T-helper 22 cell (primary cell): ENCODE measurements around the gene LDB2.
"Not testable (repeated sequence)": the region's sequence is repeated elsewhere in the genome, so short reads cannot be mapped to it uniquely, and the experiment has no call there.

Experiments used
- DNase-seq: peaks from one replicate; pipeline ENCODE4 v3.0.0-alpha.2; 2020; ENCODE audit warnings: low read depth

Gene LDB2

GRCh38 chr4:16596267-16596666, 302.2 kb downstream of the LDB2 start:
- DNase-seq = no peak

DNA sequence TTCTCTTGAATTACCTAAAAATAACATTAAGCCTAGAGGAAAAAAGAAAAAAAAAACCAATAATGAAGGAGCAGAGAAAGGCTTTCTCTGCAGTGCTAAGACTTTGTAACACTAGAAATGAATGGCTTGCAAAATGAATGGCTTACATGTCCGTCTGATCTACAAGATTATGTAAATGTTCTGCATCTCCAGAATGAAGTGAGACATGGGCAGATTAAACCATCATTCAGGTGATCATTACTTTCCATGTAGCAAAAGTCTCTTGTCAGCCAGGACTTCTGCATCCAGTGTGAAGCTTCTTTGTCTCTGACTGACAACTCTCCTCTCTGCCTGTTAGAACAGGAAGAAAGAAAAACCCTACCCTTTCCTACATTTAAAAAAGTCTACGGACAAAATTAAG, 304.3 kb downstream of the LDB2 start:
- no peak for DNase-seq

DNA sequence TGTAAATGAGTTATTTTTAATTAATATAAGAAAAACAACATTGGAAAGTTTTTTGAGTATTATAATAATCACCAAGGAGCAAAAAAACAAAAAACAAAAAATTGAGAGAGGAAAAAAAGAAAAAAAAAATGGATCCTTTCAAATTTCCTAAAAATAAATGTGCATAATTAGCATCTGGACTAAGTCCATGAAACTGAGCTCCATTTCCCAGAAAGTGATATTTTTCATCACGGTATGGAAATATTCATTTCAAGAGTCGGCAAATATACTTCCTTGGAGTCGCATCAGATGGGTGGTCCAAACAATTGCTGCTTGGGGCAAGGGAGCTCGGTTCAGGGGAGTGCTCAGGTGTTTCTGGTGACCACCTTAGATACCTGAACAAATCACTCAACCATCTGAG, 305.1 kb downstream of the LDB2 start:
- no peak for DNase-seq

- no peak for DNase-seq
Observed at GRCh38 chr4:16591272-16591826, 307.1 kb downstream of the LDB2 start.

- no peak for DNase-seq
Observed at GRCh38 chr4:16590797-16591196, 307.6 kb downstream of the LDB2 start.

- no peak for DNase-seq
Observed at GRCh38 chr4:16588651-16589050, 309.8 kb downstream of the LDB2 start.

DNA sequence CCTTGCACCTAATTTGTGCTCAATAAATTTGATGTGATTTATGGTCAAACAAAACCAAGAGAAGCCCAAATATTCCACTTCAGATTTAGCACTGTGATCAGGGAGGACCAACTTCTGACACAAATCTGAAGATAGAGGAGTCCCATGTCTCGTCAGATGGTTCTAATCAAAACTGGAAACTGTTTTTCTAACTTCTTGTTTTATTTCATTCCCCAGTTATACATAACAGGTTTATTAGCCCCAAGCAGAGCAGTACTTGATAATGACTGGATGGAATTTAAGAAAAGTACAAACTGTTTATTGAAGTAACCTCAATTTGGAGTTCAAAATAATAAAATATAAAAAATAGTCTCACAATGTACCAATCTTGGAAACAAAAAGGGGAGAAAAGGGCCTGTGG, 310.3 kb downstream of the LDB2 start:
- no peak for DNase-seq

DNA sequence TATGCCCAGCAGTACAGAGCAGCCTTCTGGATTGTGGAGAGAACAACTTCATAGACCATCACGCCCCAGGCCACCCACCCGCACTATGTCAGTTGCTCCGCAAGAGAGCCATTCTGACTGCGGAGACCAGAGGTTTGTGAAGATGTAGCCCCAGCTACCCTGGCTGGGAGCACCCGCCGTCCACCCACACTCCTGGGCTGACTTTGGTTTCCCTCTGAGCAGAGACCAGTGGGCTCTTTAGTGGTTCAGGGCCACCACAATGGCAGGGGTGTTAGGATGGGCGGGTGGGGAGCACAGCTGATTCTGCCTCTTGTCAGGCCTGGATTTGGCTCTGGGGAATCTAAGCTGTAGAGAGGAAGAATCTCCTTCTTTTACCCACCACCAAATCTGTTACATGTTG, 313.4 kb downstream of the LDB2 start:
- no peak for DNase-seq

DNA sequence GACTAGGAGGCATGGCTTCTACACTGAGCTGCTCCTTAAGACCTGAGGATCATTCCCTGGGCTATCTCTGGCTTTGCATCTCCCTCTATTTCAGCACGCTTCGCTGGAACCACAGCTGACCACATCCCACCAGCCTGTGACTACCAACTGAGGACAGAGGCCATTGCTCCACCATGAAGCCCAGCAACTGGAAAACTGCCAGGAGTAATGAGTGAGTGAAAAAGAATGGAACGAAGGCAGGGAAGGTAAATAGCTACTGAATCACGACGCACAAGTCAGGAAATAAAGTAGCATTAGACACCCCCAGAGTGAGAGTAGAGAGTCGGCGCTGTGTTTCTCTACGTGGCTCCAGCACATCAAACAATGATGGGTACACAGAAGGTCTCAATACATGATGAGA, 314.7 kb downstream of the LDB2 start:
- DNase-seq = no peak

DNA sequence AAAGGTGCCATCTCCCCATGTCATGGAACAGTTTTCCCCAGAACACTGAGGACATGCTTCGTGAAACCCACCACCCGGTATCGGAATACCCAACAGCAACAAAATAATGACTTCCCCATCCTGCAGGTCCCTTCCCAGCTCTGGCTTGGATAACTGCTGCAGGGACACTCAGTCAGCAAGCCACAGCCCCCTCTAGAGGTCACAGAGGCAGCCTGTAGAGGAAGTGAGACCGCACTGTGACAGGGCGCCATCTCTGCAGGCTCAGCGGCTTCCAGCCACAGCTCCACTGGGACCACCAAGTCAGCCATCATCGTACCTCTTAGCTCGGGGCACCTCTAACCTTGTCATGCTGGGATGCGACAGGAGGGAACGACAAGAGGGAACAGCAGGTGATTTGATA, 315.9 kb downstream of the LDB2 start:
- no peak for DNase-seq

DNA sequence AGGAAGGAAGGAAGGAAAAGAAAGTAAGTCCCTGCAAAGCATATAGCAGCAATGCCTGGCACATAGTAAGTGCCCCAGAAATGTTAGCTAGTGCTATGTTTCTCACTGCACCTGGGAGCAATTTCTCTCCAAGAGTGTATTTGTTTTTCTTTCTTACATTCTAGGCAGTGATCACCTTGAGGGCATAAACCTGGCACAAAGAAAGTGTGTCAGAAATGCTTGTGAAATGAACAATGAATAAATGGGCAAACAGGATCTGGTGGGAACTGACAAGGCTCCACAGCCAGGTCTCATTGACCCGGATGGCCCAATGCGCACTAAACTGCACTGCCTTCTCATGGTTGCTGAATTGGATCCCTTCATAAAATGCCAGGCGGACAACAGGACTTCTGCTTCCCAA, 316.4 kb downstream of the LDB2 start:
- DNase-seq = no peak

- DNase-seq = no peak
Observed at GRCh38 chr4:16581117-16581516, 317.3 kb downstream of the LDB2 start.

- no peak for DNase-seq
Observed at GRCh38 chr4:16580514-16580913, 317.9 kb downstream of the LDB2 start.

DNA sequence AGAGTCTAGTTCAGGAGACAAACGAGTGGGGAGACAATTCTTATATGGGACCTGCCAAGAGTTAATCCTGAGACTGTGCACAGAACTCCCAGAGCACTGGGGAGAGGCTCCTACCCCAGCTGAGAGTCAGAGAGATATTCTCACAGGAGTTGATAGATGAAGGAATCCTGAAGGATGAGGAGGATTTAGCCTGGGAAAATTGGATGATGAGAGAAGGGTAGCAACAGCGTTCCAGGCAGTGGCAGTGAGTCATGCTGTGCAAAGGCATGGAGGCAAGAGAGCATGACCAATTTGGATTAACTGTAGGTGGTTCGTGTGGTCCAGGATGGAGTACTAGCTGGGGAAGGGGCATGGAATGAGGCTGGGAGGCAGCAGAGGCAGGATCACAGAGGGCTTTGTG, 318.6 kb downstream of the LDB2 start:
- DNase-seq = no peak

GRCh38 chr4:16577177-16577576, 321.3 kb downstream of the LDB2 start:
- no peak for DNase-seq

DNA sequence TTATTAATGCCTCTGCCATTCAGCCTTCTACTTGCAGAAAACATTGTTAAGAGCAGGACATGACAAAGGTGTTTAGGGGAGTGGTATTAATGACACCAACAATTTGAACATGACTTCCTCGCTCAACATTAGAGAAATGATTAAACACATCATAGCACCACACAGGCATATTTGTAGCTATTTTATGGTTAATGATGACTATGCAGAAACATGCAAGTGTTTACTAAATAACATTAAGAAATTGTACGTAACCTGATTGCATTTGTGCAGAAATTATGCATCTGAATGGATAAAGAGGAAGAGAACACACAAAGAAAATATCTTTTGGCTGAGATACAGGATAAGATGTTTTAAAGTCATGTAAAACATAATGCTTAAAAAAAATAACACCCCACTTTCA, 323.5 kb downstream of the LDB2 start:
- no peak for DNase-seq

GRCh38 chr4:16573739-16574138, 324.7 kb downstream of the LDB2 start:
- no peak for DNase-seq

GRCh38 chr4:16573206-16573605, 325.2 kb downstream of the LDB2 start:
- DNase-seq = no peak

- no peak for DNase-seq
Observed at GRCh38 chr4:16572631-16573030, 325.8 kb downstream of the LDB2 start.

- DNase-seq = no peak
Observed at GRCh38 chr4:16572161-16572560, 326.3 kb downstream of the LDB2 start.

GRCh38 chr4:16569790-16570189, 328.7 kb downstream of the LDB2 start:
- DNase-seq = no peak

DNA sequence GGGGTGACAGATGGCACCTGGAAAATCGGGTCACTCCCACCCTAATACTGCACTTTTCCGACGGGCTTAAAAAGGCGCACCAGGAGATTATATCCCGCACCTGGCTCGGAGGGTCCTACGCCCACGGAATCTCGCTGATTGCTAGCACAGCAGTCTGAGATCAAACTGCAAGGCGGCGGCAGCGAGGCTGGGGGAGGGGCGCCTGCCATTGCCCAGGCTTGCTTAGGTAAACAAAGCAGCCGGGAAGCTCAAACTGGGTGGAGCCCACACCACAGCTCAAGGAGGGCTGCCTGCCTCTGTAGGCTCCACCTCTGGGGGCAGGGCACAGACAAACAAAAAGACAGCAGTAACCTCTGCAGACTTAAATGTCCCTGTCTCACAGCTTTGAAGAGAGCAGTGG, 341.1 kb downstream of the LDB2 start:
- DNase-seq = not testable (repeated sequence)

DNA sequence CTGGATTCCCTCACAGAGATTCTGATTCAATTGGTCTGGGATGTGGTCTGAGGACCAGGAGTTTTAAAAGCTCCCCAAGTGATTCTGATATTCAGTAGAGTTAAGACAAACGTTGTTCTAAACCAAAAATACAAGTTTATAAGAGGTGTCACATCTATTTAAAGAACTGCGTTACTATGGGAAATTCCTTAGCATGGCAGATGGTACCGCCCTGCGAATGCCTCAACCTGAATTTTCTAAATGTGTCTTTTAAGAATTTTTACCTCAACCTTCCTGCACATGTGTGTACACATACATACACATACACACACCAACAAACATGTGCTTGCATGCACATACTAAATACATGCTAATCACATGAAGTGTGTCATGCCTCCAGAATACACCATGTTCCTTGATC, 343.3 kb downstream of the LDB2 start:
- no peak for DNase-seq

GRCh38 chr4:16550531-16550930, 347.9 kb downstream of the LDB2 start:
- DNase-seq = no peak

GRCh38 chr4:16545656-16546055, 352.8 kb downstream of the LDB2 start:
- no peak for DNase-seq
